WI38 (cell line): Measurements from ENCODE around the gene GALNTL6.

ENCODE experiments used
- H3K4me3 ChIP-seq: 2 replicates; pipeline ENCODE4 v1.5.1; 2011; ENCODE audit warnings: low read depth, mild to moderate bottlenecking, control low read depth, low read length
- CTCF ChIP-seq: IDR thresholded peaks from 2 replicates; pipeline ENCODE4 v1.5.1; 2012; ENCODE audit warnings: low read depth, mild to moderate bottlenecking, control low read depth, low read length

The GALNTL6 gene

GRCh38 chr4:172018358-172018757 lies 205.2 kb downstream of the GALNTL6 start:
- H3K4me3 ChIP-seq: no peak overlapping the region
- no peak for TF ChIP-seq CTCF

- TF ChIP-seq CTCF: no peak
- H3K4me3 ChIP-seq: no peak overlapping the region
Observed at GRCh38 chr4:172035562-172035961, 222.4 kb downstream of the GALNTL6 start.

GRCh38 chr4:172040766-172041165 lies 227.6 kb downstream of the GALNTL6 start:
- no peak for TF ChIP-seq CTCF
- H3K4me3 ChIP-seq: no peak overlapping the region

GRCh38 chr4:172042714-172043114 lies 229.5 kb downstream of the GALNTL6 start:
- TF ChIP-seq CTCF: no peak
- no peak overlapping the region for H3K4me3 ChIP-seq

GRCh38 chr4:172045981-172046380 lies 232.8 kb downstream of the GALNTL6 start:
- no peak overlapping the region for H3K4me3 ChIP-seq
- no peak for TF ChIP-seq CTCF

GRCh38 chr4:172048666-172049065 lies 235.5 kb downstream of the GALNTL6 start:
- no peak overlapping the region for H3K4me3 ChIP-seq
- no peak for TF ChIP-seq CTCF

GRCh38 chr4:172050911-172051310 lies 237.7 kb downstream of the GALNTL6 start:
- no peak for TF ChIP-seq CTCF
- no peak overlapping the region for H3K4me3 ChIP-seq
